DLD1 (cell line): ENCODE data around the gene RAB33A.

ENCODE experiments used
- in situ Hi-C: cut with HindIII; loops from 2 replicates; pipeline ENCODE4 v1.10.0; 2017; ENCODE audit warnings: low sequenced_read_pairs

The RAB33A gene

GRCh38 chrX:130172127-130172845, 524 bp downstream of the RAB33A start:
- in situ Hi-C loops: no loop called here

- in situ Hi-C loops: no loop called here
Measured at GRCh38 chrX:130173190-130173895, 1.6 kb downstream of the RAB33A start.

DNA sequence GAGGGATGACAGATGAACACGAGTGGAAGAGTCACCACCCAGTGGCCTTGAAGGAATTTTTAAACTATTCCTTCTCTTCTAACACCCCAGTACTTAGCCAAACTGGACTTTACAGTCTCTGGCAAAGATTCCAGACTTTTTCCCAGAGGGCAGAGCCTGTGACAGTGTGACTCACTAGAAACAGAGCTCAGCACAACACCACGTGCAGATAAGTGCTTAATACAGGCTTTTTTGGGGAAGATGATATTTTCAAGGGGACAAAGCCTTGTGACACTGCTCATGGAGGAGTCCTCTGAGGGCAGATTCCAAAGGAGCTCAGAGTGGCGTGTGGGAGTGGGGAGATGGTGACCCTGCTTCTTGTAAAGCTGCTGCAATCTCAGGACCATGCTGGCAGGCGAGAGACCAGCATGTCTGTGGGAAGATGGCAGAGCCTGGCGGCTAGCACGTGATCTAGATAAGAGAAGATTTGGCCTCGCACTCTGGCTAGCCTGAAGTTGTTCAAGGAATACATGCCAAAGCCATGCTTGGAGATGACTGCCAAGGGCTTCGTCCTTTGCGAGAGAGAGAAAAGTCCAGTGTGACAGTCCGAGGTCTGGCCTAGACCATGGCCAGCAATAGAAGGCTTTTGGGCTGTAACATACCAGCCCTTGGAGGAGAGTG, 2.4 kb downstream of the RAB33A start:
- in situ Hi-C loops: no loop called here

GRCh38 chrX:130174937-130175336, 3.2 kb downstream of the RAB33A start:
- in situ Hi-C loops: no loop called here

- in situ Hi-C loops: no loop called here
Measured at GRCh38 chrX:130176354-130176776, 4.6 kb downstream of the RAB33A start.

DNA sequence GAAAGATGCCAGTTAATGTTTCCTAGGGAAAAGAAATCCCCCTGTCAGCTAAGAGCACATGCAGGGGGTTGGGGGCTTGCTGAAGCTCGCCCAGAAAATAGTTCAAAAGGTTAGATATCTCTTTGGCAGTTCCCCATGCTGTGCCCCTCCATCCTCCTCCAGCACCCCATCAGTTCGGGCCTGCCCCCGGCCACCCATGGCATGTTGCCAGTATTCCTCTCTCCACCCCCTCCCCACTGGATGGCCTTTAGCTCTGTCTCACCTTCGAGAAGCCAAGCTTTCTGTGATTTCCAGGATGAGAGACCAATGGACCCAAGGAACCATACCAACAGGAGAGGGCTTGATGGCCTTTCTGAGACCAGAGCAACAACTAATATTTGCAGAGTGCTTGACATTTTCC, 5.2 kb downstream of the RAB33A start:
- in situ Hi-C loops: no loop called here

GRCh38 chrX:130179170-130179569, 7.4 kb downstream of the RAB33A start:
- in situ Hi-C loops: no loop called here

- in situ Hi-C loops: no loop called here
Measured at GRCh38 chrX:130179579-130180215, 7.9 kb downstream of the RAB33A start.

GRCh38 chrX:130184168-130184567, 12.4 kb downstream of the RAB33A start:
- in situ Hi-C loops: no loop called here

DNA sequence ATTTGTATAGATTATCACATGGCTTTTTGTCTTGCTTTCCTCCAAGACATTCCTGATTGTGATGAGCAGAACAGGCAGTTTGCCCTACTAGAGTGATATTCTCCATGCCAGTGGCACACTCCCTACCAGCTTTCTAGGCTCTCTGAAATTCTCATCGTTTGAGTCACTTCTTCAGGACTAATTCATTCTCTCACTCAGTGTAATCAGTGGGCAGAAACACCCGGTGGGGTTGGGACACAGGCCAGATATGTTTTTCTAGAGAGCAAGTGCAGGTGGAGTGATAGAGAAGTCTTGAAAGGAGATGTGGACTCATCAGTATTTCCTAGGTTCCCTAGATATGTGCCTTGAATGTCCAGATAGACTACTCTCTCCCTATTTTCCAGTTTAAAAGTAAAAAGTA, 13.1 kb downstream of the RAB33A start:
- in situ Hi-C loops: no loop called here

DNA sequence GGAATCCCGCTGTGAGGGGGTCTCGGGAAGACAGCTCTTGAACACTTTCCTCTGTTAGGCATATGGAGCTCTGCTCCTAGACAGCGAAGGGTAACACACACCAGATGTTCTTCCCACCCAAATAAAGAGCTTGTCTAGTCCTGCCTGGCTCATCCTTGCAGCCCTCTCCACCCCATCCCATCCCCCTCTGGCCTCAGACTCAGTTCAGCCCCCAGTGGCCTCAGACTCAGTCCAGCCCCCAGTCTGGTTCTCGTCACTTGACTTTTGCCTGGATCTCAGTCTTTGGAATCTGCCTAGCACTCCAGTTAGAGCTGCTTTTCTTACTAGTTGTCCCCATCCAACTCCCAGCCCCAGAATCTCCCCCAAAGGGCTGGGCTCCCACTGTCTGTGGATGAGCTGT, 14.9 kb downstream of the RAB33A start:
- in situ Hi-C loops: no loop called here

DNA sequence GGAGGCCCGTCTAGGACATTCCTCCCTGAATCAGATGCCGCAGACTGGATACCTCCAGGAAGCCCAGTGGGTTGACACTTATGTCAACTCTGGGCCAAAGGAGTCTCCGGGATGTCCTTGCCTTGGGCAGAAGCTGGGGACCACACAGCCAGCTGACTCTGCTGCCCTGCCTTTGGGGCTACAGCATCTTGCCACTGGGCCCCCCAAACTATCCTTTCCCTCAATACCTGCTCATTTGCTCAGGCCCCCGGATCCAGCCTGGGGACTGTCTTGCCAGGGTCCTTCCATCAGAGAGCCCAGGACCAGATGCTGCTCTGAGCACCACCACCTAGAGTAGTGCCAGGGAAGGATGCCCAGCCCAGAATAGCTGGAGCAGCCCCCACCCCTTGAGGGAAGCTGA, 19.0 kb downstream of the RAB33A start:
- in situ Hi-C loops: no loop called here

DNA sequence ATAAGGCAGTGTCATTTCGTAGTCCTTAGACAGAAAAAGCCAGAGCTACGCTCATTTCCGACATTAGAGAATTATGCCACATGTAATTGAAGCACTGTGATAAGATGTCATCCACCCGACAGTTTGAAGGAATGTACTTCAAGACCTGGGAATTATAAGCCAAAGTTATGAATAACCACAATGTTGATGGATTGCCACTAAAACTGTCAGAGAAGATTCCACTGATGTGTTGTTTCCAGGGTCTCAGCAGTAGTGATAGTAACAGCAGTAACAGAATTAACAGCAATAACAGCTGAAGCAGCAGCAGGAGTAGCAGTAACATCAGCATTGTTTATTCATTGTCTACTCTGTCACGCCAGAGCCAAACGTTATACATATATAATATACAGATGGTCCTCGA, 24.7 kb downstream of the RAB33A start:
- in situ Hi-C loops: no loop called here

GRCh38 chrX:130197464-130197863, 25.7 kb downstream of the RAB33A start:
- in situ Hi-C loops: no loop called here

- in situ Hi-C loops: no loop called here
Measured at GRCh38 chrX:130204647-130205046, 32.9 kb downstream of the RAB33A start.

- in situ Hi-C loops: no loop called here
Measured at GRCh38 chrX:130211415-130212186, 39.8 kb downstream of the RAB33A start.

- in situ Hi-C loops: no loop called here
Measured at GRCh38 chrX:130212371-130212770, 40.6 kb downstream of the RAB33A start.

DNA sequence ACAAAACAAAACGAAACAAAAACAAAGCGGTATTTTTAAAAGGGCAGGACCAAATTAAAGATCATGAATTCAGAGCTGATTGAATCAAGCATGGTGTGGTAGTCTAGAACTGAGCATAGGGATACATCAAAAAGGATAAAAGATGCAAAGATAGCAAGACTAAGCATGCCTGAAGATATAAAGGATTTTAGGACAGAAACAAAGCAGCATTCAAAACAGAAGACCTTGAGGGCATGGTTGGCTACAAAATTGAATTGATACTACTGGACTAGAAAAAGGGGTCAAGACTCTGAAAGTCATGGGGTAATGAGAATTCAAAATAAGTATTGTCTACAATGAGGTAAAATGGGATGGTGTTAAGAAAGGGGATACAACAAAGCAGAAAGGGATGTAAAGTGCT, 41.6 kb downstream of the RAB33A start:
- in situ Hi-C loops: no loop called here

GRCh38 chrX:130216320-130216719, 44.6 kb downstream of the RAB33A start:
- in situ Hi-C loops: no loop called here

DNA sequence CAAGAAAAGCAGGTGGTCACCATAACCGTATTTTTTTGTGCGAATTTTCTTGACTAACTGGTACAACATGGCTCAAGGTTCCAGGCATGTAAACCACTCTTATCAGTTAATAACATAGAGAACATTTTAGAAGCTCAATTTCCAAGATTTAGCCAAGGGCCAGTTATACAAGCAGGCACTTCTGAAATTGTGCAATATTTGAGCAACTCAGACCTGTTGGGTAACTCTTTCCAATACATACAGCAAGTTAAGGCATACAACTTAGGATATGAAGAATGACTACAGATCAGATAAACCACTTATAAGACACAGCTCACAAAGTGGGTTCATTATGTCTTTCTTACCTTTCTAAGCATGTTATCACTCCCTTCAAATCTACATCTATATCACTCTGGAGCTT, 53.0 kb downstream of the RAB33A start:
- in situ Hi-C loops: no loop called here

- in situ Hi-C loops: no loop called here
Measured at GRCh38 chrX:130228871-130229270, 57.1 kb downstream of the RAB33A start.
